ENCODE measurements around the gene PACSIN1.

The PACSIN1 gene

GRCh38 chr6:34457742-34458735 lies 7.8 kb upstream of the PACSIN1 start:
- no peak for DNase-seq (ENCODE audit: low read depth)
- no peak for TF ChIP-seq CTCF (conservative IDR thresholded peaks at IDR 0.05; ENCODE audit: low read depth, low read length)
- no peak overlapping the region for H3K4me3 ChIP-seq (ENCODE audit: low read length)

- TF ChIP-seq CTCF (conservative IDR thresholded peaks at IDR 0.05; ENCODE audit: low read depth, low read length) = peak; percentile 76
- H3K4me3 ChIP-seq (ENCODE audit: low read length) = no peak overlapping the region
- no peak for DNase-seq (ENCODE audit: low read depth)
Measured at GRCh38 chr6:34459899-34460593, 5.8 kb upstream of the PACSIN1 start.

- H3K4me3 ChIP-seq (ENCODE audit: low read length) = no peak overlapping the region
- no peak for DNase-seq (ENCODE audit: low read depth)
- TF ChIP-seq CTCF (conservative IDR thresholded peaks at IDR 0.05; ENCODE audit: low read depth, low read length) = no peak
Measured at GRCh38 chr6:34460796-34461507, 4.9 kb upstream of the PACSIN1 start.

GRCh38 chr6:34462010-34462409 lies 3.9 kb upstream of the PACSIN1 start:
- no peak for DNase-seq (ENCODE audit: low read depth)
- no peak overlapping the region for H3K4me3 ChIP-seq (ENCODE audit: low read length)
- no peak for TF ChIP-seq CTCF (conservative IDR thresholded peaks at IDR 0.05; ENCODE audit: low read depth, low read length)

DNA sequence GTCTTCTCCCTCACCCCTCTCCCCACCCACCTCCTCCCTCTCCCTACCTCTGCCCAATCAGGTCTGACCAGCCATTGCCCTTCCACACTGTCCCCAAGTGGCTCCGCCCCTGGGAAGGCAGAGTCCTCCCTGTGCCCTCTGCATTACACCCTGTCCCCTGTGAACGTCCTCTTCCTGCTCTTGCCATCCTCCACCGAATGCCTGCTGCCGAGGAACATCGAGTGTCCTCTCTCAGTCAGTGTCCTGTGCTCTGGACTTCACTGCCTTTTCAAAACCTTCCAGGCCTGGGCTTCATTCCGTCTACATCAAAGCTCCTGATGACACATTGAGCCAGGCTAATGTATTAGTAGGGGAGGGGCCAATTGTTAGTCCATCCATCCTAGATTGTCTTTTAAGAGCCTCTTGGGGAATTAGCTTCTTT lies 3.3 kb upstream of the PACSIN1 start:
- no peak overlapping the region for H3K4me3 ChIP-seq (ENCODE audit: low read length)
- no peak for DNase-seq (ENCODE audit: low read depth)
- TF ChIP-seq CTCF (conservative IDR thresholded peaks at IDR 0.05; ENCODE audit: low read depth, low read length) = no peak

DNA sequence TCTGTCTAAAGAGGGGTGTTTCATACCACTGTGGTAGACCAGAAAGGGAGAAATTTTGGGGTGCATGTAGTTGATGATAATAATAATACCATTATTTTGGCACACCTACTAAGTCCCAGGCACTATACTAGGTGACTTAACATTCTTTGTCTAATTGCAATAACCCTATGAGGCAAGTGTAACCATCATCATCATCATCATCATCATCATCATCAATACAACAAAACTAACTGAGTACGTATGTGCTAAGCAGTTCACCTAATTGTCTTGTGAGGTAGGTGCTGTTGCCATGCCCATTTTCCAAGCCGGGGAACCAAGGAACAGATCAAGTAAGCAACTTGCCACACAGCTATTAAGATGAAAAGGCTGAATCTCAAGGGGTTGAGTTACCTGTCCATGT lies 2.6 kb upstream of the PACSIN1 start:
- H3K4me3 ChIP-seq (ENCODE audit: low read length) = no peak overlapping the region
- no peak for TF ChIP-seq CTCF (conservative IDR thresholded peaks at IDR 0.05; ENCODE audit: low read depth, low read length)
- DNase-seq (ENCODE audit: low read depth) = no peak

Data from retinal pigment epithelial cell (primary cell).